ENCODE results near the gene MCM3AP. TPM values are rescaled to one million over a fixed set of nuclear protein-coding genes. Genes with fewer than 3 reads are reported as not detected.

The MCM3AP gene
- total RNA-seq, 4 donors from 2014 or later: 55.3 to 170 (median 95.2) TPM

DNA sequence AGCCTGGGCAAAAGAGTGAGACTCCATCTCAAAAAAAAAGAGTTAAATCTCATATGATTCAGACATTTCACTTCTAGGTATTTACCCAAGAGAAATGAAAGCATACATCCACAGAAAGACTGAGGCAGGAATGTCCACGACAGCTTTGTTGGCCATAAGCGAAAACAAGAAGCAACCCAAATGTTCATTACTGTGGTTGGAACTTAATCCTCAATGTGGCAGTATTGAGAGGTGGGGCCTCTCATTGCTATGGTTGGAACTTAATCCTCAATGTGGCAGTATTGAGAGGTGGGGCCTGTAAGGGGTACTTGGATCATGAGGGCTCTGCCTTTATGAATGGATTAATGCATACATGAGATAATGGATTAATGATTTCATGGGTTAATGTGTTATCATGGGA is 23.0 kb upstream of the MCM3AP start:
- TF ChIP-seq, protein P1, sequence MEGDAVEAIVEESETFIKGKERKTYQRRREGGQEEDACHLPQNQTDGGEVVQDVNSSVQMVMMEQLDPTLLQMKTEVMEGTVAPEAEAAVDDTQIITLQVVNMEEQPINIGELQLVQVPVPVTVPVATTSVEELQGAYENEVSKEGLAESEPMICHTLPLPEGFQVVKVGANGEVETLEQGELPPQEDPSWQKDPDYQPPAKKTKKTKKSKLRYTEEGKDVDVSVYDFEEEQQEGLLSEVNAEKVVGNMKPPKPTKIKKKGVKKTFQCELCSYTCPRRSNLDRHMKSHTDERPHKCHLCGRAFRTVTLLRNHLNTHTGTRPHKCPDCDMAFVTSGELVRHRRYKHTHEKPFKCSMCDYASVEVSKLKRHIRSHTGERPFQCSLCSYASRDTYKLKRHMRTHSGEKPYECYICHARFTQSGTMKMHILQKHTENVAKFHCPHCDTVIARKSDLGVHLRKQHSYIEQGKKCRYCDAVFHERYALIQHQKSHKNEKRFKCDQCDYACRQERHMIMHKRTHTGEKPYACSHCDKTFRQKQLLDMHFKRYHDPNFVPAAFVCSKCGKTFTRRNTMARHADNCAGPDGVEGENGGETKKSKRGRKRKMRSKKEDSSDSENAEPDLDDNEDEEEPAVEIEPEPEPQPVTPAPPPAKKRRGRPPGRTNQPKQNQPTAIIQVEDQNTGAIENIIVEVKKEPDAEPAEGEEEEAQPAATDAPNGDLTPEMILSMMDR (IDR thresholded peaks at IDR 0.05; ENCODE audit: low read depth): no peak

DNA sequence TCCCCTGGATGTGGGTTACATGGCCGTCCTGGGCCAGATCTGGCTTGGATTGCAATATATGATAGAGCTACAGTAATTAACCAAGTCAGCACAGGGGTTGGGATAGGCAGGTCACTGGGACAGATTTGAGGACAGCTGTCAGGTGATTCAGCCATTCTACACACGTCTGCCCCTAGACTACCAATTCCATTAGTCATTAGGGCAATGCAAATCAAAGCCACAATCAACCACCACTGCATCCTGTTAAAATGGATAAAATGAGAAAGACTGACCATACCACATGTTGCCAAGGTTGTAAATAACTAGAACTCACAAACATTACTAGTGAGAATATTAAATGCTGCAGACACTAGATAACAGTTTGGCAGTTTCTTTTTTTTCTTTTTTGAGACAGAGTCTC is 22.2 kb upstream of the MCM3AP start:
- TF ChIP-seq, protein P1 (IDR thresholded peaks at IDR 0.05; ENCODE audit: low read depth): no peak

DNA sequence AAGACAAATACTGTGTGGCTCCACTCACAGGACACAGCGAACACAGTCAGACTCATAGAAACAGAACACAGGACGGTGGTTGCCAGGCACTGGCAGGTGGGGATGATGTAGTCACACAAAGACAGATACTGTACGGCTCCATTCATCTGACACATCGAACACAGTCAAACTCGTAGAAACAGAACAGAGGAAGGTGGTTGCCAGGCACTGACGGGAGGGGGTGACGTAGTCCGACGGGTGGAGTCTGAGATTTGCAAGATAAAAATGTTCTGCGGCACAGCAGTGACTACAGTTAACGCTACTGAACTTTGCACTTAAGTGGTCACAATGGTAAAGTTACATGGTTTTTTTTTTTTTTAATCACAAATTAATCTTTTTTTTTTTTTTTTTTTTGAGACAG is 19.5 kb upstream of the MCM3AP start:
- TF ChIP-seq, protein P1 (IDR thresholded peaks at IDR 0.05; ENCODE audit: low read depth): no peak

DNA sequence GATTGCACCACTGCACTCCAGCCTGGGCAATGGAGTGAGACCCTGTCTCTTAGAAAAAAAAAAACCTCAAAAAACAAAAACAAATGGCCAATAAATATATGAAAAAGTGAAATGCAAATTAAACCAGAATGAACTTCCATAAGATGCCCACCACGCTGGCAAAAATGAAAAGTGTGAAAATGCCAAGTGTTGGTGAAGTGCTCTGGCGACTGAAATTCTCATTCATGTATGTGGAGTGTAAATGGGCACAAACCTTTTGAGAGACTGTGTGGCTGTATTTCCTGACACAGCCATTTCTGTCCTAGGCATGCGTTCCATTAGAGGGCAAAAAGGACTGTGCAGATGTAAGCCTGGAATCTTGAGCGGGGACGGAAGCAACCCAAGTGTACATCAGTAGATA is 19.0 kb upstream of the MCM3AP start:
- TF ChIP-seq, protein P1 (IDR thresholded peaks at IDR 0.05; ENCODE audit: low read depth): no peak

DNA sequence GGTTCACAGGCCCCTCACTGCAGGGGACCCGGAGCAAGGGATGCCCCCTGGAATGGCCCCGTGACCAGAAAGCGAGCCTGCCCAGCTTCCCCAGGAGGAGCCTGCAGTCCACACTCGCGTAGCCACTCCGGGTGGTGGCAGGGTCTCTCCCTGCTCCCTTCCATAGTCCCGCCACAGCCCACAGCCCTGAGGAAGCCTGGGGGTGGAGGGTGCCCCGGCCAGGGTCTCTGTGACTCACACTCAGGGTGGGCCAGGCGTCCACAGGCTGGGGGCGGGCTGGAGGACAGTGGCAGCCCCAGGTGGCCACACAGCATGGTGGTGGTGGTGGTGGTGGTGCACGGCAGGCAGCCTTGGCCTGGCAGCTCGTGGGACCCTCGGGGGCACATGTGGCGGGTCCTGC is 16.3 kb upstream of the MCM3AP start:
- TF ChIP-seq, protein P1 (IDR thresholded peaks at IDR 0.05; ENCODE audit: low read depth): no peak

DNA sequence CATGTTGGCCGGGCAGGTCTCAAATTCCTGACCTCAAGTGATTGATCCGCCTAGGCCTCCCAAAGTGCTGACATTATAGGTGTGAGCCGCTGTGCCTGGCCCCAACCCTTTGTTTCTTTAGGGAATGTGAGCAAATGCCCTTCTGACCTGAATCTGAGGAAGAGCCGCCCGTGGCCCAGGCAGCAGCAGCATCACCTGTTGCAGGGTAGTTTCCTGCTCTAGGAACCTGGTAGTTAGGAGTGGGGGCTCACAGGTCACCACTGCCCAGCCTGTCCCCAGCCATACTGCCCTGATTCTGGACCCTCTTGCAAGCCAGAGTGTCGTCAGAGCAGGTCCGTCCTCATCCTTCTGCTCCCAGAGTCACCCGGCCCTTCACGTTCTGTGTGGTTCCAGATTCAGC is 13.8 kb upstream of the MCM3AP start:
- TF ChIP-seq, protein P1 (IDR thresholded peaks at IDR 0.05; ENCODE audit: low read depth): no peak

DNA sequence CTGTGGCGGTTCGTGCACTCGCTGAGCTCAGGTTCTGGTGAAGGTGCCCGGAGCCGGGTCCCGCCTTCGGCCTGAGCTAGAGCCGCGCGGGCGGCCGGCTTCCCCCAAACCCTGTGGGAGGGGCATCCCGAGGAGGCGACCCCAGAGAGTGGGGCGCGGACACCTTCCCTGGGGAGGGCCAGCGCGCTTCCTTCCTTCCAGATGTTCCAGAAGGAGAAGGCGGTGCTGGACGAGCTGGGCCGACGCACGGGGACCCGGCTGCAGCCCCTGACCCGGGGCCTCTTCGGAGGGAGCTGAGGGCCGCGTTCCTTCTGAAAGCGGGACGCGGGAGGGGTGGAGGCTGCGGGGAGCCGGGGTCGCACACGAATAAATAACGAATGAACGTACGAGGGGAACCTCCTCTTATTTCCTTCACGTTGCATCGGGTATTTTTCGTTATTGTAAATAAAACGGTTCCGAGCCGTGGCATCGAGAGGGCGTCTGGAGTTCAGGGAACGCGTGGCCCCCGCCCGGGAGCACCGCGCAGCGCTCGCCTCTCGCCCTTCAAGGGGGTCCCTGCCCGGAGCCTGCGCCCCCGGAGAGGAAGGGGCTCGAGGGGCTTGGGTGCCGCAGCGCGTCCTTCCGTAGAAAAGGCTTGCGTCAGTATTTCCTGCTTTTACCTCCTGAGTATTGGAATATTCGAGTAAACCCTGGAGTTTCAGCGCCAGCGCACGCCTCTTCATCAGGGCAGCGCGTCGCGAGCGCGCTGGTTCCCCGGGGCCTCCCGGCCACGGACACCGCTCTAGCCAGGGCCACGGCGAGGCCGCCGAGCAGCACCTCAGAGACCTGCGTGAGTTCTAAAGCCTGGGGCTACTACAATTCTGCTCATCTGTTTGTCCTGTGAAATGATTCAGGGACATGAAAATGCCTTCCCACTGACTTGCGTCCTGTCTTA is 12.2 kb upstream of the MCM3AP start:
- TF ChIP-seq, protein P1 (IDR thresholded peaks at IDR 0.05; ENCODE audit: low read depth): no peak
